Amniotic stem cell (primary cell): ENCODE measurements around the gene REL.
"Not testable (repeated sequence)": the region's sequence is repeated elsewhere in the genome, so short reads cannot be mapped to it uniquely, and the experiment has no call there.

Source experiments
- DNase-seq: peaks from one replicate; lab custom pipeline; 2025; lab: John Stamatoyannopoulos, UW

The REL gene

GRCh38 chr2:60925994-60926740 is 44.8 kb downstream of the REL start:
- DNase-seq: no peak

GRCh38 chr2:60926741-60927552 is 45.6 kb downstream of the REL start:
- no peak for DNase-seq

- not testable (repeated sequence) for DNase-seq
Measured at GRCh38 chr2:60932061-60932460, 50.7 kb downstream of the REL start.

- DNase-seq: no peak
Measured at GRCh38 chr2:60932954-60933353, 51.6 kb downstream of the REL start.

DNA sequence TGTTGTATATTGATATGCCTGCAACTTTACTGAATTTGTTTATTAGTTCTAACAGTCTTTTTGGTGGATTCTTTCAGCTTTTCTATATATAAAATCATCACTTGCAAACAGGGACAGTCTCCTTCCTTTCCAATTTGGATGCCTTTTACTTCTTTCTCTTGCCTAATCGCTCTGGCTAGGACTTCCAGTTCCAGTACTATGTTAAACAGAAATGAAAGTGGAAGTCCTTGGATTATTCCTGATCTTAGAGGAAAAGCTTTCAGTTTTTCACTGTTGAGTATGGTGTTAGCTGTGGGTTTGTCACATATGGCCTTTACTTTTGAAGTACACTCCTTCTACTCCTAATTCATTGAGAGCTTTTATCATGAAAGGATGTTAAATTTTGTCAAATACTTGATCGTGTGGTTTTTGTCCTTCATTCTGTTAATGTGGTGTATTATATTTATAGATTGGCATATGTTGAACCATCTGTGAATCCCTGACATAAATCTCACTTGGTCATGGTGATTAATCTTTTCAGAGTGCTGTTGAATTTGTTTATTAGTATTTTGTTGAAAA is 52.9 kb downstream of the REL start:
- DNase-seq: no peak

GRCh38 chr2:60936757-60937156 is 55.4 kb downstream of the REL start:
- no peak for DNase-seq

DNA sequence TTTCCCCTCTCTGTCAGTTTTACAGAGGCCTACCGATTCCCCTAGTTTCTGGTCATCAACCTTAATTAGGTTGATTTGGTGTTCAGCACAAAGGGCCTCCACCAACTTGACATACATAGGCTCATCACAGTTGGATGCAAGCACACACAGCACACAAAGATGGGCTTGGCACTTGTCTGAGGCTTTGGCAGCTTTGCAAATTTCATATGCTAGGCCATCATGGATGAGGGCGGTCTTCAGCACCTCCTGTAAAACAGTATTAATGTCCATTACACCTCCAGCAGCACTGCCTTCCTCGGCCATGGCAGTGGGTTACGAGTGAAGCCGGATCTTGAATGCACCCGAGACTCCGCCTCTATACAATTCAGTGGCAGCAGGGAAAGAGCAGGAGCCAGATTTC is 56.9 kb downstream of the REL start:
- no peak for DNase-seq

- no peak for DNase-seq
Measured at GRCh38 chr2:60939622-60940021, 58.2 kb downstream of the REL start.

DNA sequence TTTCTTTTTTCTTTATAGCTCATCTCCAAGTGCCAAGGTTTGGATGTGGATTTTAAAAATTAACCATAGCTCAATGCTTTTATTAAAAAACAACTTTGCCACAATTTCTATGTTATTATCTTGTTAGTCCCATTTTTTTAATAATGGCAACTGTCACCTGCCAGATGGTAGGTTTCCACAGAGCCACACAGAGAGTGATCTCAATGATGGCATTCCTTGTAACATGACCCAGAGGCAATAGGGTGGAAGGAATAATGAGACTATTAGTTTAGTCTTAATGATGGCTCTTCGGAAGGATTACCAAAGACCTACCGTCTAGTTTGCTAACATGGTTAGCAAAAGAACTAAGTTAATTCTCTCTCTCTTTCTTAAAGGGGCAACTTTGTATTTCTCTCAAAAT is 64.0 kb downstream of the REL start:
- DNase-seq: no peak

DNA sequence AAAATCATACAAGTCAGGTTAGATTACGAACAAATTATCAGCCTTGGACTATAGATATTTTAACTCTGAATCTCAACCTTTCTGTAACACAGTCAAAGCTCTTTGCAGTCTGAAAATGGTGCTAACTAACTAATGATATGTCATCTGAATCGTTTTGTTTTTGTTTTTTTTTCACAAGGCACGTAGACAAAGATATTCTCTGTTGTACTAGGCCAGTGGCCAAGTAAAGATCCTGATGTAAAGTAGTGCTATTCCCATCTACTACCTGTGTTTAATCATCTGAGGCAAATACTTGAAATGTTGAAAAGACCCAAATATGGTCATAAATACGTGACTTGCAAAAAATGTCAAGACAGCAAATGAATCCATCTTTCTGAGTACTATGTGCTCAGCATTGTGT is 65.7 kb downstream of the REL start:
- DNase-seq: no peak

DNA sequence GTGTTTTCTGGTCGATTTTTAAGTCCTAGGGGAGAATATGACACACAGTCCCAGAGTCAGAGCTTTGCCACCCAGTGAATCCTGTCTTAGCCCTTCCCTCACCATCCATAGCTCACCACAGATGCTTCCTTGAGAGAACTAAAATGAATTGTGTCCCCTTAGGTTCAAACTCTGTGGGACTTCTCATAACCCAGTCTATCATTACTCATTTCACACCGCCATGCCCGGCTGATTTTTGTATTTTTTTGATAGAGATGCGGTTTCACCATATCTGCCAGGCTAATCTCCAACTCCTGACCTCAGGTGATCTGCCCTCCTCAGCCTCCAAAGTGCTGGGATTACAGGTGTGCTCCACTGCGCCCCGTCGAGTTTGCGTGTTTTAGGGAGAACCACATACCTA is 66.8 kb downstream of the REL start:
- no peak for DNase-seq

DNA sequence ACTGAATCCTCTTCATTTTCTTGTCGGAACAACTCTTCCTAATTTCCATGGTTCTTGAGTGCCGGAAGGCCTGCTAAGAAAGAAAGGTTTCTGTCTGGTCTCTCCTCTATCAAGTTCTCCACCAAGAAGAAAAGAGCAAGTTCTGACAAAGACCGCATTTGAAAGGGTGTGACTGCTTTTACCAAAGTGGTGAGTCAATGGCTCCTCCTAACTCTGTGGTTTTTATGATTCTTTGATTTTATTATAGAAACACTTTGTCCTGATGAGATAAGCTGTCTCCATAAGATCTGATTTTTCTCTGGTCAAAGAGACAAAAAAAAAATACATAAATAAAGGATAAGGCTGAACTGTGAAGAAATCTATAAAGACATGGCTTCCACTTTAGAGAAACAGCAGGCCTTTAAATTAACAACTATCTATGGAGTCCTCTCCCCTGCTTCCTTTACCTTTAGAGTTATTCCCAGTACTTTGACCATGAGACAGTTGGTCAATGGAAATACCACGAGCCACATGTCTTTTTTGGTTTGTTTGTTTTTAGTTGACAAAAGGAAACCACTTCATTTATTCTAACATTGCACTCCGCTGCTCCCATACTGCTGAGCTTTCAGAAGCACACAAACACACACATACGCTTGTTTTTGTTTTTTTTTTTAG is 67.7 kb downstream of the REL start:
- DNase-seq: no peak

GRCh38 chr2:60954139-60954538 is 72.8 kb downstream of the REL start:
- DNase-seq: no peak

DNA sequence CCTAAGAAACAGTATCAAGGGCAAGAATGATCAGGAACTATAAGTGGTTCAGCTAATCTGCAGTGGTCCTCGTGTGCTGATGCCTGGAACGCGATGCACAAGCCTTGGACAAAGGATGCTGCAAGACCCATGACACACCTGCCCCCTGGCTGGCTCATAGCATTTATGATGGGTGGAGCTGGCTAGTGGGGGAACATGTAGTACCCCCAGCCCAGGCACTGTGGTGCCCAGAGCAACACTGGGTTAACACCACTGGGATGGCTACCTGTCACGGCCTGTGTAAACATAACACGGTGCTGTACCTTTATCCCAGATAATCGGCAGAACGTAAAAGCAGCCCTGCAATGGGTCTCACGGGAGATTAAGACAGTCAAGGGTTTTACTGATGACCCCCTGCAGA is 75.8 kb downstream of the REL start:
- DNase-seq: no peak

DNA sequence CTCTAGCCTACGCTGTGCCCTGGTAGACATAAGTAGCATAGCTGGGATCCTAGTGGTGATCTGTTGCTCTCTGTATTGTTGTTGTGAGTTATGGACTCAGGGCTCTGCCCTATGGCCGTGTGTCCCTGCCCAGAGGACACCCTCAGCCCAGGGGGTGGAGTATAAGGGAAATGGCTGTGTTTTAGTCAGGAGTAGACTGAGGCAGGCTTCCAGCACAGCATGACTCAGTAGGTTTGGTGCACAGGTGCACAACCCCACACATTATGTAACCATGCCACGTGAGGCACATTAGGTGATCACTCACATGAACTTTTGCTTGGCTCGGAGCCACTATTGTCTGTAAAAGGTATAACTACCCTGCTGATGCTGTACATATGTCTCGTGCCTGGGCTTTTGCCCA is 76.3 kb downstream of the REL start:
- no peak for DNase-seq

- DNase-seq: no peak
Measured at GRCh38 chr2:60958361-60958760, 77.0 kb downstream of the REL start.

- DNase-seq: no peak
Measured at GRCh38 chr2:60958800-60959199, 77.4 kb downstream of the REL start.

- no peak for DNase-seq
Measured at GRCh38 chr2:60959501-60959900, 78.1 kb downstream of the REL start.

- no peak for DNase-seq
Measured at GRCh38 chr2:60960706-60961105, 79.3 kb downstream of the REL start.

- DNase-seq: no peak
Measured at GRCh38 chr2:60961457-60961856, 80.1 kb downstream of the REL start.

GRCh38 chr2:60962528-60962927 is 81.2 kb downstream of the REL start:
- no peak for DNase-seq

DNA sequence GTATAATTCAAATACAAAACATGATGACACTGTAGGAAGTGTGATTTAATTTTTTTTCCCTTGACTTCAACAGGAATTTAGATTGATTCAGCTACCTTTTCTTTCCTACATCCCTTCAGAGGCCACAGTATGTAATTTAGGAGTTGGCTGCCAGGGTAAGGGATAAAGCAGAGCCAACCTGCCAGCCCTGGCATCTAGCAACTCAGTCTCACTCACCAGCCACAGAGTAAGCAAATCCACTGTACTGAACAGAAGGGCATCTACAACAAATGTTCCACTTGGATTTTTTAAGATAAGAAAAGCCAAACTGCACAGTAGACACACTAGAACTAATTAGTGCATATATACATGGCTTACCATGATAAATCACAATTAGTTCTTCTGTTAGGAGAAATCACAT is 81.8 kb downstream of the REL start:
- DNase-seq: no peak
